Parathyroid adenoma (tissue), 2 donors: ENCODE measurements around the gene STK17B.

Experiments used
- H2AFZ ChIP-seq: fragments of 300-600 bp; sonication (generic); one replicate; pipeline ENCODE4 v1.7.0; 2017; ENCODE audit warnings: antibody characterized with exemption, mild to moderate bottlenecking
- H3K27ac ChIP-seq: fragments of 300-600 bp; sonication (generic); one replicate; pipeline ENCODE4 v1.7.0; 2017
- H3K27me3 ChIP-seq: fragments of 300-600 bp; sonication (generic); one replicate; pipeline ENCODE4 v1.7.0; 2017; ENCODE audit warnings: low read length; ENCODE audit not compliant: control insufficient read depth, insufficient read depth
- H3K36me3 ChIP-seq: fragments of 300-600 bp; sonication (generic); one replicate; pipeline ENCODE4 v1.7.0; 2017; ENCODE audit warnings: low read length; ENCODE audit not compliant: control insufficient read depth, insufficient read depth
- H3K4me1 ChIP-seq: fragments of 300-600 bp; sonication (generic); one replicate; pipeline ENCODE4 v1.7.0; 2017; ENCODE audit warnings: control low read depth
- H3K4me2 ChIP-seq: fragments of 300-600 bp; sonication (generic); one replicate; pipeline ENCODE4 v1.7.0; 2017; ENCODE audit warnings: low read length
- H3K4me3 ChIP-seq: fragments of 300-600 bp; sonication (generic); one replicate; pipeline ENCODE4 v1.7.0; 2017; ENCODE audit warnings: low read depth, low read length
- H3K79me2 ChIP-seq: fragments of 300-600 bp; sonication (generic); one replicate; pipeline ENCODE4 v1.7.0; 2017; ENCODE audit warnings: control low read depth
- H3K9ac ChIP-seq: fragments of 300-600 bp; sonication (generic); one replicate; pipeline ENCODE4 v1.7.0; 2017; ENCODE audit warnings: mild to moderate bottlenecking
- H3K9me3 ChIP-seq: fragments of 300-600 bp; sonication (generic); one replicate; pipeline ENCODE4 v1.7.0; 2017; ENCODE audit warnings: low read length; ENCODE audit not compliant: control insufficient read depth
- CTCF ChIP-seq: fragments of 300-600 bp; sonication (generic); IDR thresholded peaks from one replicate; pipeline ENCODE4 v1.7.0; 2017; ENCODE audit warnings: antibody characterized with exemption, mild to moderate bottlenecking
- donor health status: primary hyperparathyroidism.

The STK17B gene

DNA sequence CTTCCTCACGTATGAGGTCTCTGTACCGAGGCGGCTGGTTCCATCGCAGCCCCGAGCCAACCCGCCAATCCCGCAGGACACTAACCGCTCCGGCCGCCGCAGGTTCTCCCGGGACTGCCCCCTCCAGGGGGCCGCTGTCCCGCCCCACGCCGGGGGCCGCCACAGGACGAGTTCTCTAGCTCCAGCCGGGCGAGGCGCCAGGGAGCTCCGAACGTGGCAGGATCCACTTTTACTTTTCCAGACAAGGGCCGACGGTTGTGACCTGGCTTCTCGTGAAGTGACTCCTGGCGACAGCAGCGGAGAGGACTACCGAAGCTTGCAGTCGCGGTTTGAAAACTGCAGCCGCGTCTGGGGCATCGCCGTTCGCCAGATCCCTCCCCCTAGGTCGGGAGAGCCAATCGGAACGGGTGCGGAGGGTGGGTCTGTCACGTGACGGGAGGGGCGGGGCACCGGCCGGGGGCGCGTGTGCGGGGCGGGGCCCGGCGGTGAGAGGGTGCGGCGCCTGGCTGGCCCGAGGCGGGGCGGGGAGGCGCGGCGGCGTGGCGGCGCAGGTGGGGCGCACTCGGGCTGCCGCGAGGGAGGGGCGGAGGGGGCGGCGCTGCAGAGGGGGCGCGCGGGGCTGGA is at the start of gene STK17B:
Gene STK17B, minus strand, starts transcription at position 331 of the 624 bp plus-strand sequence. CDS start 8,195 bp downstream, outside the sequence.
- Histone ChIP-seq H3K36me3 (no peaks in the 10 kb centered on the region), H3K27me3 (no peaks in the 10 kb centered on the region), H3K9me3 (no peaks in the 10 kb centered on the region), H3K27ac (peak within 1 kb of the TSS; percentile 66), H3K4me2 (peak within 1 kb of the TSS; percentile 84), H3K79me2 (no peaks in the 10 kb centered on the region), H2AFZ (peak within 1 kb of the TSS; percentile 99), H3K4me3 (peak within 1 kb of the TSS; percentile 86), H3K4me1 (no peaks in the 10 kb centered on the region), H3K9ac (peak within 1 kb of the TSS; percentile 17)
- TF ChIP-seq CTCF, result no peak

- Histone ChIP-seq H3K27ac (no peak overlapping the region), H3K79me2 (no peaks in the 10 kb centered on the region), H3K4me1 (no peaks in the 10 kb centered on the region), H3K27me3 (no peaks in the 10 kb centered on the region), H2AFZ (no peak overlapping the region), H3K36me3 (no peaks in the 10 kb centered on the region), H3K4me3 (no peak overlapping the region), H3K9me3 (no peaks in the 10 kb centered on the region), H3K9ac (no peak overlapping the region), H3K4me2 (no peak overlapping the region)
- no peak for TF ChIP-seq CTCF
Observed at GRCh38 chr2:196220671-196221070, 49.3 kb upstream of the STK17B start.

DNA sequence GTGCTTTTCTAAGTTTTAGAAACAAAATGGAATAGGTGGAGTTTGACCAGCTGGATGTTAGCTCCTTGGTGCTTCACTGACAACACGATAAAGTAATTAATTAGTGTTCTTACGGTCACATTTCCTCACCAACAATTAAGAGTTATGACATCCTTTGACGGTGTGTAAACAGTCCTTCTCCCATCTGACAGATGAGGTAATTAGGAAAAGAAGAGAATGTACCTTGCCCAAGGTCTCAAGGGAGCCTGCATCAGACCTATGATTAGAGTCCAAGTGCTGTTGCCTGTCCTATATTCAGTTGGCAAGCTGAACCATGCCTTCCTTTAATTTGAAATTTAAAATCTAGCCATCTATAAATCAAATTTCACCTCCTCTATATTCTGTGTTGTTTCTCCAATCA is 48.3 kb upstream of the STK17B start:
- Histone ChIP-seq H3K9me3 (no peaks in the 10 kb centered on the region), H3K27ac (no peak overlapping the region), H3K4me2 (no peak overlapping the region), H3K79me2 (no peaks in the 10 kb centered on the region), H3K4me3 (no peak overlapping the region), H3K9ac (no peak overlapping the region), H2AFZ (no peak overlapping the region), H3K4me1 (no peaks in the 10 kb centered on the region), H3K36me3 (no peaks in the 10 kb centered on the region), H3K27me3 (no peaks in the 10 kb centered on the region)
- no peak for TF ChIP-seq CTCF

DNA sequence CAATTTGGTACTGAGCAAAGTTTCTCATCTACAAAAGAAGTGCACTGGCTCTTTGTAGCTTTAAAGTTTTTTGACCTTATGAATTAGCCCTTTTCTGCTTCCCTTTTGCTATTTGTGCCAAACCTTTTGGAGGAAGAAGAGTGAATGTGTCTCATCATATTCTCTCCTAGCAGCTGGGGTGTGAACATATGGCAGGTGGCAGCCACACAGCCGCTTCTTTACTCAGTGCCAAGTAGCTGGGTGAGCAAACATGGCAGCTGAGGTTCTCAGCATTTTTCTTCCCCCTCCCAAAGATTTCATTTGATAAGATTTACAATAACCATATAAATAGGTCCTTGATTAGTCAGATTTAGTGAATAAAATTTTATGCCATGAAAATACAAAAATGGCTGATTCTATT is 46.7 kb upstream of the STK17B start:
- H2AFZ ChIP-seq, result no peak overlapping the region
- H3K4me3 ChIP-seq, result no peak overlapping the region
- H3K27ac ChIP-seq, result no peak overlapping the region
- TF ChIP-seq CTCF, result no peak
- H3K79me2 ChIP-seq, result no peaks in the 10 kb centered on the region
- no peaks in the 10 kb centered on the region for H3K36me3 ChIP-seq
- no peak overlapping the region for H3K4me2 ChIP-seq
- no peaks in the 10 kb centered on the region for H3K27me3 ChIP-seq
- no peak overlapping the region for H3K9ac ChIP-seq
- no peaks in the 10 kb centered on the region for H3K4me1 ChIP-seq
- no peaks in the 10 kb centered on the region for H3K9me3 ChIP-seq

- Histone ChIP-seq H3K27me3 (no peaks in the 10 kb centered on the region), H3K9me3 (no peaks in the 10 kb centered on the region), H3K9ac (no peak overlapping the region), H3K4me2 (no peak overlapping the region), H3K4me3 (no peak overlapping the region), H3K4me1 (no peaks in the 10 kb centered on the region), H2AFZ (no peak overlapping the region), H3K27ac (no peak overlapping the region), H3K79me2 (no peaks in the 10 kb centered on the region), H3K36me3 (no peaks in the 10 kb centered on the region)
- TF ChIP-seq CTCF, result no peak
Observed at GRCh38 chr2:196217116-196217515, 45.7 kb upstream of the STK17B start.
